WERI-Rb-1 (cell line): Measurements from ENCODE around the gene CD200R1L.

ENCODE experiments used
- DNase-seq: peaks from one replicate; pipeline ENCODE4 v3.0.0-alpha.2; 2020
- H3K27ac ChIP-seq: fragments of 250-450 bp; sonication (Bioruptor Pico); 2 replicates; pipeline ENCODE4 v1.5.1; 2020; ENCODE audit warnings: mild to moderate bottlenecking, moderate library complexity
- H3K27me3 ChIP-seq: fragments of 250-450 bp; sonication (Bioruptor Pico); 2 replicates; pipeline ENCODE4 v1.5.1; 2021; ENCODE audit warnings: mild to moderate bottlenecking, low read depth, moderate library complexity; ENCODE audit not compliant: insufficient read depth, severe bottlenecking
- H3K36me3 ChIP-seq: fragments of 250-450 bp; sonication (Bioruptor Pico); 2 replicates; pipeline ENCODE4 v1.5.1; 2020; ENCODE audit warnings: mild to moderate bottlenecking, moderate library complexity
- H3K4me3 ChIP-seq: 2 replicates; pipeline ENCODE4 v1.5.1; 2011; ENCODE audit warnings: low read depth, mild to moderate bottlenecking, control low read depth, low read length
- H3K9me3 ChIP-seq: fragments of 250-450 bp; sonication (Bioruptor Pico); 2 replicates; pipeline ENCODE4 v1.5.1; 2021; ENCODE audit warnings: mild to moderate bottlenecking, moderate library complexity; ENCODE audit not compliant: severe bottlenecking
- CTCF ChIP-seq: IDR thresholded peaks from 2 replicates; pipeline ENCODE4 v1.5.1; 2011; ENCODE audit warnings: low read depth, mild to moderate bottlenecking, control low read depth, inconsistent platforms, low read length

The CD200R1L gene

GRCh38 chr3:112794622-112795172, 52.0 kb downstream of the CD200R1L start:
- DNase-seq = no peak
- peaks cover 65% of the 10 kb centered on the region for H3K27me3 ChIP-seq
- no peak for TF ChIP-seq CTCF
- no peaks in the 10 kb centered on the region for H3K36me3 ChIP-seq
- H3K4me3 ChIP-seq = no peak overlapping the region
- H3K27ac ChIP-seq = no peak overlapping the region
- no peaks in the 10 kb centered on the region for H3K9me3 ChIP-seq

- no peak overlapping the region for H3K4me3 ChIP-seq
- no peak overlapping the region for H3K27ac ChIP-seq
- TF ChIP-seq CTCF = no peak
- no peak for DNase-seq
- no peaks in the 10 kb centered on the region for H3K36me3 ChIP-seq
- peaks cover 69% of the 10 kb centered on the region for H3K27me3 ChIP-seq
- H3K9me3 ChIP-seq = no peaks in the 10 kb centered on the region
Observed at GRCh38 chr3:112793326-112794081, 53.2 kb downstream of the CD200R1L start.

GRCh38 chr3:112791736-112792135, 54.9 kb downstream of the CD200R1L start:
- TF ChIP-seq CTCF = no peak
- H3K4me3 ChIP-seq = no peak overlapping the region
- H3K36me3 ChIP-seq = no peaks in the 10 kb centered on the region
- no peaks in the 10 kb centered on the region for H3K9me3 ChIP-seq
- H3K27ac ChIP-seq = no peak overlapping the region
- H3K27me3 ChIP-seq = peaks cover 83% of the 10 kb centered on the region
- no peak for DNase-seq

- TF ChIP-seq CTCF = no peak
- DNase-seq = no peak
- Histone ChIP-seq H3K9me3 (no peaks in the 10 kb centered on the region), H3K36me3 (no peaks in the 10 kb centered on the region), H3K4me3 (no peak overlapping the region), H3K27ac (no peak overlapping the region), H3K27me3 (peaks cover 90% of the 10 kb centered on the region)
Observed at GRCh38 chr3:112789787-112790186, 56.9 kb downstream of the CD200R1L start.

GRCh38 chr3:112786881-112787579, 59.6 kb downstream of the CD200R1L start:
- H3K4me3 ChIP-seq = no peak overlapping the region
- no peak for TF ChIP-seq CTCF
- no peak for DNase-seq
- peaks cover 66% of the 10 kb centered on the region for H3K27me3 ChIP-seq
- H3K36me3 ChIP-seq = no peaks in the 10 kb centered on the region
- H3K9me3 ChIP-seq = no peaks in the 10 kb centered on the region
- no peak overlapping the region for H3K27ac ChIP-seq
